ENCODE results near the gene NRXN3.

NRXN3 gene

DNA sequence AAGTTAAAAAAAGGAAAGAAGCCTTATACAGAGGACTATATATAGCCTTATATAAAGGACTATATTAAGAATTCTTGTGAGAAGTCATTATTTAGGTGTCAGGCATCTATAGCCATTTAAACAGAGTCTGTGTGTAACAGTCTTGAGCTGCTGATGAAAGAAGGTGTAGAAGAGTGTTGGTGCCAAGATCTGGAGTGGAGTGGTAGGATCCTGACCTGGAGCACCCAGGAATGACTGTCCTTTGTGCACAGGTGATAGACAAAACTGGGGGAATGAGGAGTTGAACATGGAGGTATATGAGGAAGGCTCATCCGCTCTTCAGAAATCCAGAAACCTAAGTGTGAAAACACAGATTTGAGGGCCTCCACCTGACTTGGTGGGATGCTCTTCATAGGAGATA is 747.3 kb downstream of the NRXN3 start:
- no peak for DNase-seq
- CTCF ChIA-PET = no interaction called here
- Mint-ChIP-seq H3K36me3 (no peaks in the 10 kb centered on the region), H3K27me3 (no peaks in the 10 kb centered on the region), H3K4me3 (no peak overlapping the region), H3K4me1 (no peaks in the 10 kb centered on the region), H3K9me3 (no peaks in the 10 kb centered on the region), H3K27ac (no peak overlapping the region)

DNA sequence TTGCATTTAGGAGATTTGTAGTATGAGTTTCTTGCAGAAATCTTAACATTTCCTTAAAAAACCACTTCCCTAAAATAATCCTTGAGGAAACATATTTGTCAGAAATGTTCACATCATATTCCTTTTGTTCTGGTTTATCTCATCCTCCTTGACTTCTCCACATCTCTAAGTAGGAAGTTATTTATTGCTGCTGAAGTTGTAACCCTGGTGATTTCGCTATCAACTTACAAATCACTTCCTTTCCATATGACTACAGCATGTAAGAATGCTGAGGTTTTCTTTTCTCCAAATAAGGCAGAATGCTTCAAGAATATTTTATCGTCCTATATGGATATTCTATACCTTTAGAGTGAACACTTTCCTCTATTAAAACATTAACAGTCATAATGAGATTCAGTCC is 751.7 kb downstream of the NRXN3 start:
- Mint-ChIP-seq H3K27me3 (no peaks in the 10 kb centered on the region), H3K9me3 (no peaks in the 10 kb centered on the region), H3K4me1 (no peaks in the 10 kb centered on the region), H3K36me3 (no peaks in the 10 kb centered on the region), H3K4me3 (no peak overlapping the region), H3K27ac (no peak overlapping the region)
- no peak for DNase-seq
- CTCF ChIA-PET = no interaction called here

DNA sequence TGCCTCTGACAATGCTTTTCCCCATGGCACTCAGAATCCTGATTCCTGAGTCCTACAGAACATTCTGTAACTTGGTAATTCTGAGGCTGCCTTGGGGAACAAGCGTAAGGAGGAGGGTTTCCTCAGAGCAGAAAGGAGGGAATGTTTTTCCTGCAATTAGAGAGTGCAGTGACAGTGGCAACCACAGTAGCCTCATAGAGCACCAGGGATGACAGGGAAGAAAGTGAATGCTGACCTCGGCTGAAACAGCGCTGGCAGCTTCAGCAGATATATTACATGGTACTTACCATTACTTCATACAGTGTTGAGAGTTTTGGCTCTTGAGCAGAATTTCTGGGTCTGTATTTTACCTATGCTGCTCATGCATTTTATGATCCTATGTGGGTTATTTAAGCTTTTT is 757.1 kb downstream of the NRXN3 start:
- no peak for DNase-seq
- no peaks in the 10 kb centered on the region for H3K4me1 Mint-ChIP-seq
- CTCF ChIA-PET = no interaction called here
- no peaks in the 10 kb centered on the region for H3K9me3 Mint-ChIP-seq
- H3K4me3 Mint-ChIP-seq = no peak overlapping the region
- H3K36me3 Mint-ChIP-seq = no peaks in the 10 kb centered on the region
- no peaks in the 10 kb centered on the region for H3K27me3 Mint-ChIP-seq
- H3K27ac Mint-ChIP-seq = no peak overlapping the region

DNA sequence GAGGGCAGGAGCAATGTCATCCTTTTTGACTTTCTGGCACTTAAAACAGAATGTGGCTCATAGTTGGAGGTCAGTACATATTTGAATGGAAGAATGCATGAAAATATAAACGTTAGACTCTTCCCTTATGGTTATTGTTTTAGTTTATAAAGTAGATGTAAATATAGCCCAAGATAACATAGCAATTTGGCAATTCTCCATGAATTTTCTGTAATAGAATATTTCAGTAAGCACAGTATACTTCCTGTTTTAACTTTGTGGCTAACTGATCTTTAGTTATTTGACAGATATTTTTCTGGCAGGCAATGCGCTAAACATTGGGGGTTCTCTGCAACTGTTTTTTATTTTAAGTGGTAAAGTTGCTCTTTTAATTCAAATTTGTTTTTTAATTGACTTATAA is 763.0 kb downstream of the NRXN3 start:
- no peaks in the 10 kb centered on the region for H3K36me3 Mint-ChIP-seq
- no peaks in the 10 kb centered on the region for H3K4me1 Mint-ChIP-seq
- CTCF ChIA-PET = no interaction called here
- no peak for DNase-seq
- no peaks in the 10 kb centered on the region for H3K9me3 Mint-ChIP-seq
- no peak overlapping the region for H3K4me3 Mint-ChIP-seq
- no peaks in the 10 kb centered on the region for H3K27me3 Mint-ChIP-seq
- H3K27ac Mint-ChIP-seq = no peak overlapping the region

DNA sequence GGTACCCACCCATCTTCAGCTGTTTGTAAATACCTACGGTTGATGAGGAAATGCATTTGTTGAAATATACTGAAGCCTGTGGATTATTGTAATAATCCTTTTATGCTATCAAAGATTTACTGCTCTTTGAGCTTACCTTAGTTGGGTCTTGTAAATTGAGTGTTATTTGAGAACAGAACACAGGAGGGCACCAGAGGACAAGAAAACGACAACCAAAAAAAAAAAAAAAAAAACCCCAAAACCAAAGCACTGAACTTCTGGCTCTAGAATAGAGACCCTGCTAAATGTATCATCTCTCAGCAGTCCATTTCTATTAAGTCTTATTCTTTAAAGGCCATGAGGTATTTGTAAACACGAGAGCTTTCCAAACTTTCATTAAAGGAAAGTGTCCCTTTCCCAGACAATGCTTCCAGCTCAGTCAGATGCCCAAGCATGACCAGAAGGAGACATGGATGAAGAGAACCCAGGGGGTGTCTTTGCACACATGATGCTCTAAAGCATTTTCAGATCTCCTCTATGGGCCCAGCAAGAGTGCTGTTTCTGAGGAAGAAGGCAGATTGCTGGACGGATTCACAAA is 763.9 kb downstream of the NRXN3 start:
- CTCF ChIA-PET = interaction anchor here (0.7 to 1.3 kb wide), 5 partner anchors 16 to 1848 kb away, joined by 3 to 4 read pairs (median 3); no protein-coding TSS in a partner anchor

DNA sequence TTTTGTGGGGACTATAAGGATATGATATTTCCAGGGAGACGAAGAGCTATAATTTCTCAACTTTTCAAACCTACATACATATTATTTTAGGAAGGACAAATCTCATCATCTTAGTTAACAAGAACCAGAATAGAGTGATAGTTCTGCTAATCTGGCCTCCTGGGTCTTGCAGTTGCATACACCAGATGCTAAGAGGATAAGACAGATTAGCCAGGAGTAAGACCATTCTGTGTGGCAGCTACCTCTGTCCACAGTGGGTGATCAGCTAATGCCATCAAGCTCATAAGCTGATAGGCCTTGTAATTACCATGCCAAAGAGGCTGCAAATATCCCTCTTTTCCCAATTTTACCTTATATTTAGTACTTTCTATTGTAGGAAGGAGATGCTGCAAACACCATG is 776.8 kb downstream of the NRXN3 start:
- CTCF ChIA-PET = interaction anchor here (0.6 kb wide), 1 partner anchor 23 kb away, joined by 3 read pairs; no protein-coding TSS in a partner anchor
- Mint-ChIP-seq H3K36me3 (no peaks in the 10 kb centered on the region), H3K27me3 (no peaks in the 10 kb centered on the region), H3K4me1 (no peaks in the 10 kb centered on the region), H3K27ac (no peak overlapping the region), H3K9me3 (no peaks in the 10 kb centered on the region), H3K4me3 (no peak overlapping the region)
- DNase-seq = no peak

More for the DNA sequence above, 763.9 kb downstream of the NRXN3 start:
- Mint-ChIP-seq H3K36me3 (no peaks in the 10 kb centered on the region), H3K9me3 (no peaks in the 10 kb centered on the region), H3K4me1 (no peaks in the 10 kb centered on the region), H3K4me3 (no peak overlapping the region), H3K27me3 (no peaks in the 10 kb centered on the region), H3K27ac (no peak overlapping the region)
- DNase-seq = no peak

DNA sequence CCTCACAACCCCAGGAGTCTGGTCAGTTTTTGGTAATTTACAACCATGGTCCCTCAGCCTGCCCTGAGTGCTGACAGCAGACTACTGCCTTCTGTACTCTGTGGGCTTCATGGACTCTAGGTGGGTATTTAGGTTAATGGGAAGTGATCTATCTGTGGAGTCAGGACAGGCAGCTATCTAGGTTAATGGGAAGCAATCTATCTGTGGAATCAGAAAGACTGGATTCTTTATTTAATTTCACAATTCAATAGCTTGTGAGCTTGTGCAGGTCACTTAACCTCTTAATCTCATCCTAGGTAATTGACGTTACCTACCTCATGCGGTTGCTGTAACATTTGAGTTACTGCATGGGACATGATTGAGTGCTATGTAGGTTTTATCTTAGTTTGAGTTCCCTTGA is 777.5 kb downstream of the NRXN3 start:
- Mint-ChIP-seq H3K9me3 (no peaks in the 10 kb centered on the region), H3K27ac (no peak overlapping the region), H3K4me3 (no peak overlapping the region), H3K4me1 (no peaks in the 10 kb centered on the region), H3K36me3 (no peaks in the 10 kb centered on the region), H3K27me3 (no peaks in the 10 kb centered on the region)
- DNase-seq = no peak
- CTCF ChIA-PET = no interaction called here

DNA sequence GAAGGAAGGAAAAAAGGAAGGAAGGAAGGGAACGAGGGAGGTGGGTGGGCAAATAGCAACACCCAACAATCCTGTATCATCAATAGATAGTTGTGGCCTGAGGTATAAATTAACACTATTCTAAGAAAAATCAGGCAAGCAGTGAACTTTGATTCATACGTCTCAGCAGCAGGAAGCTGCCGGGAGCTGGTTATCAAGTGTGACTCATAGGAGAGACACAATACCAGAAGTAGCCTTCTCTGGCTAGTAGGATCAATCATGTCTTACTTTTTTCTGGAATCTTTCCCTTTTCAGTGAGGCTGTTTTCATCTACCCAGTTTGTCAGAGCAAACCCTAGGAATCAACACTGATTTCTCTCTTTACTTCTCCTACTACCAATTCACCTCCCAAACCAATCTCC is 780.5 kb downstream of the NRXN3 start:
- Mint-ChIP-seq H3K9me3 (no peaks in the 10 kb centered on the region), H3K27me3 (no peaks in the 10 kb centered on the region), H3K4me1 (no peaks in the 10 kb centered on the region), H3K4me3 (no peak overlapping the region), H3K27ac (no peak overlapping the region), H3K36me3 (no peaks in the 10 kb centered on the region)
- CTCF ChIA-PET = no interaction called here
- no peak for DNase-seq

DNA sequence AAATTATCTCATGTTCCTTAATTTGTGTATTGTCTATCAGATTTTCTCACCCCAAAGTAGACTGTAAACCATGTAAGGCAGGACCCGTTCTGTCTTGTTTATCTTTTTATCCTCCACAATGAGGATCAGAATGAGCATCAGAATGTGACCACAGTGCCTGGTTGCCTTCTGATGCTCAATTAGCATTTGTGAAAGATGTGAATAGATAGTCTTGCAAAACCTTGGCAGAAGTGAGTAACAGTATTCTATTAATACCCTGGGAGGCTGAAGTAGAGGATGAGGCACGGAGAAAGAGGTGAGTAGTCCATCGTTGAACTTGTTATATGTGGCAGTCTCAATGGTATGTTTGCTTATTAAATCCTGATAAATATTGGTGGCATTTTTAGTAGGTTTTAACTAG is 781.4 kb downstream of the NRXN3 start:
- Mint-ChIP-seq H3K9me3 (no peaks in the 10 kb centered on the region), H3K4me1 (no peaks in the 10 kb centered on the region), H3K27ac (no peak overlapping the region), H3K27me3 (no peaks in the 10 kb centered on the region), H3K4me3 (no peak overlapping the region), H3K36me3 (no peaks in the 10 kb centered on the region)
- CTCF ChIA-PET = interaction anchor here (0.7 kb wide), 1 partner anchor 1866 kb away, joined by 3 read pairs; no protein-coding TSS in a partner anchor
- no peak for DNase-seq

DNA sequence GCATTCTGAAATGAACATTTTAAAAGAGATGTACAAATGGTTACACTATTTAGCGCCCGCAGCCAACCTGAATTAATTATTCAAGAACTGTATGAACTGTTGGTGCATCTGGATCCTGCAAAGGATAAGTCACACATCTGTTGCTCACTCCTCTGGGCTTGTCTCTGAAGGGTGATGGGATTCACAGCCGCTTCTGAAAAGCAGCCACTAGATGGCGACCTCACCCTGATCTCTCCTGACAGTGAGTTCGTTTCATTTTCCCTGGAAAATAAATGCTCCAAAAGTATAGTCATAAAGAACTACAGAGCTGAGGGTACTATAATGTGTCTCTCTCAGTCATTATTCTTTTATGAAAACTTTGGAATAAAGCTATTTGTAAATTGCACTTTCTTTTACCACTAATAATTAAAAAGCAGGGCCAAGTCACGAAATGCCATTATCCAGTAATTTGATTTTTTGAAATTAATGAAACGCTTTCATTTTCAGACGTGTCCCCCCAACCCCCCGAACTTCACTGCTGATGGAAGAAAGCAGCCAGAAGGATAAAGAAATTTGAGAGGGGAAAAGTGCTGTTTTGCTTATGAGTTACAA is 789.6 kb downstream of the NRXN3 start:
- no peaks in the 10 kb centered on the region for H3K36me3 Mint-ChIP-seq
- H3K9me3 Mint-ChIP-seq = no peaks in the 10 kb centered on the region
- peak; percentile 59 for DNase-seq

DNA sequence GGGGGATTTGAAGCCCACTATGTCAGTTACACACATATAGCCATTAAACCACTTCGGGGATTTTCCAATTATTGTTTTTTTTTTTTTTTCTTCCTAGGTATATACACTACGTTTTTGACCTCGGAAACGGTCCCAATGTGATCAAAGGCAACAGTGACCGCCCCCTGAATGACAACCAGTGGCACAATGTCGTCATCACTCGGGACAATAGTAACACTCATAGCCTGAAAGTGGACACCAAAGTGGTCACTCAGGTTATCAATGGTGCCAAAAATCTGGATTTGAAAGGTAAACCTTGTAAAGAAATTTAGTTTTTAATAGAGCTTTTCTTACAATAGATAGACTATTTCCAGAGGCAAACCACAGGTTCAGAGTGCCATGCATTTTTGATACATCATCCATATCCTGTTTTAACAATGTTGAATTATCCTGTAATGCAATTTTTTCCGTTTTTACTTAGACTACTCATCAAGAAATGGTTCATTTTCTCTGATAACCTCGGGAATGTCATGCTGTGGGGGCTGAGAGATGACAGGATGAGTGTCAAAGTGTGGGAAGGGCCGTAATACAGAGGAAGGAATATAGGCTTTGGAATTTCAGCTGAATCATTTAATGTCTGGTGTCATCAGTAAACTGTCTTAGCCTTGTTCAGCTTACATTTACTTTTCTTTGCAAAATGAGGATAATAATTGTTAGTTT is 797.1 kb downstream of the NRXN3 start:
- CTCF ChIA-PET = interaction anchor here (0.8 to 1.3 kb wide), 2 partner anchors 8 to 1063 kb away, joined by 3 to 4 read pairs; no protein-coding TSS in a partner anchor
- Mint-ChIP-seq H3K4me1 (no peaks in the 10 kb centered on the region), H3K27ac (no peak overlapping the region), H3K36me3 (no peaks in the 10 kb centered on the region), H3K4me3 (no peak overlapping the region), H3K9me3 (no peaks in the 10 kb centered on the region), H3K27me3 (no peaks in the 10 kb centered on the region)
- DNase-seq = no peak

More for the DNA sequence above, 789.6 kb downstream of the NRXN3 start:
- no peaks in the 10 kb centered on the region for H3K4me1 Mint-ChIP-seq
- peaks cover 3% of the 10 kb centered on the region for H3K27me3 Mint-ChIP-seq
- H3K27ac Mint-ChIP-seq = no peak overlapping the region
- CTCF ChIA-PET = interaction anchor here (1.1 to 1.2 kb wide), 2 partner anchors 12 to 47 kb away, joined by 3 read pairs; no protein-coding TSS in a partner anchor
- H3K4me3 Mint-ChIP-seq = no peak overlapping the region

DNA sequence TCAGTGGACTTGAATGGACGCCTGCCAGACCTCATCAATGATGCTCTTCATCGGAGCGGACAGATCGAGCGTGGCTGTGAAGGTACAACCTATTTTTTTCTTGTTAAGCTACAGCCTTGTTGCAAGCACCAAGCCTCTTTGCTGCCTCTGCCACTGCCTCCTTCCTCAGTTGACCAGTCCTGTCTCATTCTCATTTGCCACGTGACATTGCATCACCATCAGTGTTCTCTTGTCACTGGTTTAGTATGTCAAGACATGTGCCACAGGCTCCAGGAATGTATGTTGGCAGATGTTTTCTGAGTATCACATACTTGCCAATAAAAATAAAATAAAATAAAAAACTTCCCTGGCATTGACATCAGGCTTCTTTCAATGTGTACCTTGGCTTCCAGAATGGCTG is 798.1 kb downstream of the NRXN3 start:
- no peak overlapping the region for H3K4me3 Mint-ChIP-seq
- H3K36me3 Mint-ChIP-seq = no peaks in the 10 kb centered on the region
- H3K27me3 Mint-ChIP-seq = no peaks in the 10 kb centered on the region
- no peak for DNase-seq
- H3K4me1 Mint-ChIP-seq = no peaks in the 10 kb centered on the region
- no peak overlapping the region for H3K27ac Mint-ChIP-seq
- no peaks in the 10 kb centered on the region for H3K9me3 Mint-ChIP-seq
- CTCF ChIA-PET = interaction anchor here (0.6 kb wide), 1 partner anchor 127 kb away, joined by 3 read pairs; no protein-coding TSS in a partner anchor

DNA sequence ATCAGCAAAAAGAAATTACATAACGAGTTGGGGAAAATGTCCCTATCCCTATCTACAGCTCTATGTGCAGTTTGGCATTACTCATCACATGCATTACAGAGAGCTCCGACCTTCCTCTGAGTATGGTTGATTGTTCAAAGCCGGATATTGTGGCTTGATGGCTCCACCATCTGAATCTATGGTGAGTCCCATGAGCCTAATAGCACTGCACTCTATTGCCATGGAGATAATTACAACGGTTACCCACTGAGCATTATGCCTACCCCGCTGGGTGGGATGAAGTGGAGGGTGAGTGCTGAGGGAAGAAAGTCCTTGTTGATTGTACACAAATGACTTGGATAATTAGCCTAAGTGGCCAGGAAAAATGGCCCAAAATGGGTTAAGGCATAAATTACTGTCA is 800.5 kb downstream of the NRXN3 start:
- Mint-ChIP-seq H3K4me3 (no peak overlapping the region), H3K27ac (no peak overlapping the region), H3K36me3 (no peaks in the 10 kb centered on the region), H3K4me1 (no peaks in the 10 kb centered on the region), H3K27me3 (no peaks in the 10 kb centered on the region), H3K9me3 (no peaks in the 10 kb centered on the region)
- CTCF ChIA-PET = no interaction called here
- no peak for DNase-seq

DNA sequence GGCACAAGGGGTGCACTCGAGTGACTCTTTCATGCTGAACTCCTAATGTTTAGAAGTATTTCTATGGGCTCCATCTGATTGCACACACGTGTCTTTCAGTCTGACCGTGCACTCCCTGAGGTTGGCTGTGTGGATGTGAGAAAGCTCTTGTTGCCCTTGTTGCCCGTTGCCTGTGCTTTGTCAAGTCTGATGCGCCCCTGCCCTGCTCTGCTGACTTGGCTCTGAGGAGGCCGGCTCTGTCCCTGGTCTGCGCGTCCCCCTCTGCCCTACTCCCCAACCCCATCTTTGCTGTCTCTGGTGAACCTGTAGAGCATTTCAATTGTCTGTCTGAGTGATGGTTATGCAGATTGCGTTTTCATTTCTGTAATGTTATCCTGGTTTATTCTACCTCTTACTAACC is 802.3 kb downstream of the NRXN3 start:
- no peaks in the 10 kb centered on the region for H3K36me3 Mint-ChIP-seq
- no peaks in the 10 kb centered on the region for H3K9me3 Mint-ChIP-seq
- H3K27me3 Mint-ChIP-seq = no peaks in the 10 kb centered on the region
- no peaks in the 10 kb centered on the region for H3K4me1 Mint-ChIP-seq
- no peak for DNase-seq
- no peak overlapping the region for H3K4me3 Mint-ChIP-seq
- H3K27ac Mint-ChIP-seq = no peak overlapping the region
- CTCF ChIA-PET = interaction anchor here (0.8 kb wide), 1 partner anchor 13 kb away, joined by 3 read pairs; no protein-coding TSS in a partner anchor

DNA sequence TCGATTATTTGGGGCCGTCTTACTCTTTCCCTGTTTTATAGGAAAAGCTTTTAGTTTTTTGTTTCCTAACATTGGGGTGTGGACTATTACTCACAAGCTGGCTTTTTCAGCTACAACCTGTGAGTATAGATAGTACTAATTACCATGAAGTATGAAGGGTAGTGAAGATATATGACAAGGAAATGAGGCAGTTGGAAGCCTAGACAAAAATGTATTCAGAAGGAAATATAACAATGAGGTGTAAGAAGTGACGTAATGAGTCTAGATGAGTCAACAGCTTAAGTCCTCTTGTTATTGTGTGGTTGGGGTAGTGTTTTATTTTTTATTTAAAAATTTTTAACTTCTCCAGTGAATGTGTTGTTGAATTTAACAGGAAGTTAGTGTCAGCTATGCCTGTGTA is 804.5 kb downstream of the NRXN3 start:
- CTCF ChIA-PET = interaction anchor here (1.3 kb wide), 1 partner anchor 8 kb away, joined by 3 read pairs; no protein-coding TSS in a partner anchor
- no peaks in the 10 kb centered on the region for H3K9me3 Mint-ChIP-seq
- H3K27ac Mint-ChIP-seq = no peak overlapping the region
- DNase-seq = no peak
- no peaks in the 10 kb centered on the region for H3K4me1 Mint-ChIP-seq
- no peaks in the 10 kb centered on the region for H3K36me3 Mint-ChIP-seq
- H3K4me3 Mint-ChIP-seq = no peak overlapping the region
- no peaks in the 10 kb centered on the region for H3K27me3 Mint-ChIP-seq
